ENCODE data around the gene SNIP1. TPM values are rescaled to one million over a fixed set of nuclear protein-coding genes. Genes with fewer than 3 reads are reported as not detected.
"Not testable (repeated sequence)": the region's sequence is repeated elsewhere in the genome, so short reads cannot be mapped to it uniquely, and the experiment has no call there.

SNIP1 gene
- polyA plus RNA-seq, 1 donor from 2014 or later: 9.5 TPM

GRCh38 chr1:37519613-37520012, 34.5 kb downstream of the SNIP1 start:
- H3F3A ChIP-seq (ENCODE audit: insufficient read depth, low read length, poor library complexity, severe bottlenecking): no peaks in the 10 kb centered on the region

GRCh38 chr1:37518929-37519328, 35.2 kb downstream of the SNIP1 start:
- H3K9me2 ChIP-seq (ENCODE audit: insufficient read depth, low read length); H3K79me2 ChIP-seq (replicated peaks; ENCODE audit: insufficient read depth, low read length); H3K36me3 ChIP-seq (ENCODE audit: insufficient read depth, low read length); H3K27ac ChIP-seq (ENCODE audit: low read length); H3F3A ChIP-seq (ENCODE audit: insufficient read depth, low read length, poor library complexity, severe bottlenecking); H3K4me2 ChIP-seq (ENCODE audit: low read length); H3K27me3 ChIP-seq (ENCODE audit: insufficient read depth, low read depth, low read length); H3K4me3 ChIP-seq (ENCODE audit: low read length); H3K9ac ChIP-seq (ENCODE audit: low read length); H3K9me3 ChIP-seq (ENCODE audit: low read length); H2AFZ ChIP-seq (ENCODE audit: low read depth, low read length); H4K20me1 ChIP-seq (ENCODE audit: insufficient read depth): not testable (repeated sequence)

More at GRCh38 chr1:37519613-37520012, 34.5 kb downstream of the SNIP1 start:
- no peaks in the 10 kb centered on the region for H4K20me1 ChIP-seq (ENCODE audit: insufficient read depth)
- TF ChIP-seq MXI1 (conservative IDR thresholded peaks at IDR 0.05; ENCODE audit: poor library complexity, severe bottlenecking): no peak
- no peak overlapping the region for H3K27ac ChIP-seq (ENCODE audit: low read length)
- H3K27me3 ChIP-seq (ENCODE audit: insufficient read depth, low read depth, low read length): no peaks in the 10 kb centered on the region
- H2AFZ ChIP-seq (ENCODE audit: low read depth, low read length): no peak overlapping the region
- H3K9ac ChIP-seq (ENCODE audit: low read length): no peak overlapping the region
- no peaks in the 10 kb centered on the region for H3K36me3 ChIP-seq (ENCODE audit: insufficient read depth, low read length)
- H3K79me2 ChIP-seq (replicated peaks; ENCODE audit: insufficient read depth, low read length): no peaks in the 10 kb centered on the region
- no peaks in the 10 kb centered on the region for H3K9me3 ChIP-seq (ENCODE audit: low read length)
- H3K9me2 ChIP-seq (ENCODE audit: insufficient read depth, low read length): no peaks in the 10 kb centered on the region
- H3K4me3 ChIP-seq (ENCODE audit: low read length): no peak overlapping the region
- H3K4me2 ChIP-seq (ENCODE audit: low read length): no peak overlapping the region

GRCh38 chr1:37518241-37518640, 35.9 kb downstream of the SNIP1 start:
- H3K79me2 ChIP-seq (replicated peaks; ENCODE audit: insufficient read depth, low read length); H3K9me3 ChIP-seq (ENCODE audit: low read length); H3K36me3 ChIP-seq (ENCODE audit: insufficient read depth, low read length); H3K4me2 ChIP-seq (ENCODE audit: low read length); H3F3A ChIP-seq (ENCODE audit: insufficient read depth, low read length, poor library complexity, severe bottlenecking); H3K27me3 ChIP-seq (ENCODE audit: insufficient read depth, low read depth, low read length); H4K20me1 ChIP-seq (ENCODE audit: insufficient read depth); H3K9me2 ChIP-seq (ENCODE audit: insufficient read depth, low read length); H3K9ac ChIP-seq (ENCODE audit: low read length); H3K27ac ChIP-seq (ENCODE audit: low read length); H3K4me3 ChIP-seq (ENCODE audit: low read length); H2AFZ ChIP-seq (ENCODE audit: low read depth, low read length): not testable (repeated sequence)

- no peak for TF ChIP-seq TAF1 (IDR thresholded peaks at IDR 0.05; ENCODE audit: low read depth)
- no peak for TF ChIP-seq POLR2AphosphoS5 (IDR thresholded peaks at IDR 0.05)
- no peak for TF ChIP-seq RAD21 (conservative IDR thresholded peaks at IDR 0.05)
- no peak for TF ChIP-seq CTCF (IDR thresholded peaks at IDR 0.05; ENCODE audit: poor library complexity, severe bottlenecking)
- TF ChIP-seq REST (IDR thresholded peaks at IDR 0.05; ENCODE audit: borderline replicate concordance): no peak
- Histone ChIP-seq H3K4me3 (ENCODE audit: low read length) (no peak overlapping the region), H3K79me2 (replicated peaks; ENCODE audit: insufficient read depth, low read length) (peaks cover 11% of the 10 kb centered on the region), H3F3A (ENCODE audit: insufficient read depth, low read length, poor library complexity, severe bottlenecking) (peaks cover 3% of the 10 kb centered on the region), H3K36me3 (ENCODE audit: insufficient read depth, low read length) (no peaks in the 10 kb centered on the region), H2AFZ (ENCODE audit: low read depth, low read length) (no peak overlapping the region), H3K9me3 (ENCODE audit: low read length) (no peaks in the 10 kb centered on the region), H3K27ac (ENCODE audit: low read length) (no peak overlapping the region), H4K20me1 (ENCODE audit: insufficient read depth) (no peaks in the 10 kb centered on the region), H3K4me2 (ENCODE audit: low read length) (no peak overlapping the region), H3K27me3 (ENCODE audit: insufficient read depth, low read depth, low read length) (no peaks in the 10 kb centered on the region), H3K9ac (ENCODE audit: low read length) (no peak overlapping the region), H3K9me2 (ENCODE audit: insufficient read depth, low read length) (no peaks in the 10 kb centered on the region)
These were observed 36.5 kb downstream of the SNIP1 start for GRCh38 chr1:37517569-37517968.

All from neural cell (in vitro differentiated cells).